Neural cell (in vitro differentiated cells): ENCODE data around the gene ICA1L.

Source experiments
- EP300 ChIP-seq: fragments of 450-650 bp; conservative IDR thresholded peaks from 2 replicates; pipeline ENCODE4 v1.6.1; 2014; ENCODE audit warnings: antibody characterized with exemption, mild to moderate bottlenecking, moderate library complexity; ENCODE audit not compliant: poor library complexity, severe bottlenecking
- EZH2 ChIP-seq: fragments of 200-600, 300-800 bp; shearing (Covaris generic), sonication (generic); IDR thresholded peaks from 2 replicates; pipeline ENCODE4 v1.6.1; 2014; ENCODE audit warnings: antibody characterized with exemption, low read length, borderline replicate concordance, mild to moderate bottlenecking; ENCODE audit not compliant: insufficient read depth, poor library complexity, severe bottlenecking
- POLR2AphosphoS5 ChIP-seq: IDR thresholded peaks from 2 replicates; pipeline ENCODE4 v1.6.1; 2012
- RAD21 ChIP-seq: fragments of 450-650 bp; conservative IDR thresholded peaks from 2 replicates; pipeline ENCODE4 v1.6.1; 2014; ENCODE audit warnings: antibody characterized with exemption, mild to moderate bottlenecking, moderate library complexity
- SMC3 ChIP-seq: fragments of 450-650 bp; conservative IDR thresholded peaks from 2 replicates; pipeline ENCODE4 v1.6.1; 2014; ENCODE audit warnings: antibody characterized with exemption, mild to moderate bottlenecking, moderate library complexity; ENCODE audit not compliant: poor library complexity
- TAF1 ChIP-seq: IDR thresholded peaks from 2 replicates; pipeline ENCODE4 v1.6.1; 2012; ENCODE audit warnings: low read depth
- TF ChIP-seq, protein P1 (sequence below): fragments of 450-650 bp; IDR thresholded peaks from 2 replicates; pipeline ENCODE4 v1.5.1; 2014; ENCODE audit warnings: antibody characterized with exemption, mild to moderate bottlenecking, moderate library complexity; ENCODE audit not compliant: poor library complexity, severe bottlenecking
- TF ChIP-seq, protein P2 (sequence below): IDR thresholded peaks from 2 replicates; pipeline ENCODE4 v1.6.1; 2012; ENCODE audit warnings: borderline replicate concordance

DNA sequence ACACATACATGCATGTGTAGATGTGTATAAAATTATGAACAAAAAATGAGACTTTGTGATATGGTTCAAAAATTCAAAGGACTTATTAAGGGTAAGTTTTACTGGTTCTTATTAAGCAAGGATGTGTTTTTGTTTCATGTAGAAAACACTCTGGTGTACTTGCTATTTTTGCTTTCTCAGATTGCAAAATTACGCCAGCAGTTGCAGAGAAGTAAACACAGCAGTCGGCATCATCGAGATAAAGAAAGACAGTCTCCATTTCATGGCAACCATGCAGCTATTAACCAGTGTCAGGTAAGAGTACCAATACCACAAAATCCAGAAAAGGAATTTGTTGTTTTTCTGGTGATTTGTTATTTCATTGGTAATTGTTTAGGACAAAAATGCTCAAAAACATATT, 145.5 kb downstream of the ICA1L start:
- TF ChIP-seq, protein P1, sequence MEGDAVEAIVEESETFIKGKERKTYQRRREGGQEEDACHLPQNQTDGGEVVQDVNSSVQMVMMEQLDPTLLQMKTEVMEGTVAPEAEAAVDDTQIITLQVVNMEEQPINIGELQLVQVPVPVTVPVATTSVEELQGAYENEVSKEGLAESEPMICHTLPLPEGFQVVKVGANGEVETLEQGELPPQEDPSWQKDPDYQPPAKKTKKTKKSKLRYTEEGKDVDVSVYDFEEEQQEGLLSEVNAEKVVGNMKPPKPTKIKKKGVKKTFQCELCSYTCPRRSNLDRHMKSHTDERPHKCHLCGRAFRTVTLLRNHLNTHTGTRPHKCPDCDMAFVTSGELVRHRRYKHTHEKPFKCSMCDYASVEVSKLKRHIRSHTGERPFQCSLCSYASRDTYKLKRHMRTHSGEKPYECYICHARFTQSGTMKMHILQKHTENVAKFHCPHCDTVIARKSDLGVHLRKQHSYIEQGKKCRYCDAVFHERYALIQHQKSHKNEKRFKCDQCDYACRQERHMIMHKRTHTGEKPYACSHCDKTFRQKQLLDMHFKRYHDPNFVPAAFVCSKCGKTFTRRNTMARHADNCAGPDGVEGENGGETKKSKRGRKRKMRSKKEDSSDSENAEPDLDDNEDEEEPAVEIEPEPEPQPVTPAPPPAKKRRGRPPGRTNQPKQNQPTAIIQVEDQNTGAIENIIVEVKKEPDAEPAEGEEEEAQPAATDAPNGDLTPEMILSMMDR, result no peak
- TF ChIP-seq EP300 (no peak), RAD21 (no peak), TAF1 (no peak), EZH2 (no peak), SMC3 (no peak), POLR2AphosphoS5 (no peak)
- TF ChIP-seq, protein P2, sequence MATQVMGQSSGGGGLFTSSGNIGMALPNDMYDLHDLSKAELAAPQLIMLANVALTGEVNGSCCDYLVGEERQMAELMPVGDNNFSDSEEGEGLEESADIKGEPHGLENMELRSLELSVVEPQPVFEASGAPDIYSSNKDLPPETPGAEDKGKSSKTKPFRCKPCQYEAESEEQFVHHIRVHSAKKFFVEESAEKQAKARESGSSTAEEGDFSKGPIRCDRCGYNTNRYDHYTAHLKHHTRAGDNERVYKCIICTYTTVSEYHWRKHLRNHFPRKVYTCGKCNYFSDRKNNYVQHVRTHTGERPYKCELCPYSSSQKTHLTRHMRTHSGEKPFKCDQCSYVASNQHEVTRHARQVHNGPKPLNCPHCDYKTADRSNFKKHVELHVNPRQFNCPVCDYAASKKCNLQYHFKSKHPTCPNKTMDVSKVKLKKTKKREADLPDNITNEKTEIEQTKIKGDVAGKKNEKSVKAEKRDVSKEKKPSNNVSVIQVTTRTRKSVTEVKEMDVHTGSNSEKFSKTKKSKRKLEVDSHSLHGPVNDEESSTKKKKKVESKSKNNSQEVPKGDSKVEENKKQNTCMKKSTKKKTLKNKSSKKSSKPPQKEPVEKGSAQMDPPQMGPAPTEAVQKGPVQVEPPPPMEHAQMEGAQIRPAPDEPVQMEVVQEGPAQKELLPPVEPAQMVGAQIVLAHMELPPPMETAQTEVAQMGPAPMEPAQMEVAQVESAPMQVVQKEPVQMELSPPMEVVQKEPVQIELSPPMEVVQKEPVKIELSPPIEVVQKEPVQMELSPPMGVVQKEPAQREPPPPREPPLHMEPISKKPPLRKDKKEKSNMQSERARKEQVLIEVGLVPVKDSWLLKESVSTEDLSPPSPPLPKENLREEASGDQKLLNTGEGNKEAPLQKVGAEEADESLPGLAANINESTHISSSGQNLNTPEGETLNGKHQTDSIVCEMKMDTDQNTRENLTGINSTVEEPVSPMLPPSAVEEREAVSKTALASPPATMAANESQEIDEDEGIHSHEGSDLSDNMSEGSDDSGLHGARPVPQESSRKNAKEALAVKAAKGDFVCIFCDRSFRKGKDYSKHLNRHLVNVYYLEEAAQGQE, result no peak
